ENCODE results near the gene ACAD11. TPM values are rescaled to one million over a fixed set of nuclear protein-coding genes. Genes with fewer than 3 reads are reported as not detected.
A peak's percentile ranks its signal among the peaks of the same experiment; 100 is the strongest.
"Not testable (repeated sequence)": the region's sequence is repeated elsewhere in the genome, so short reads cannot be mapped to it uniquely, and the experiment has no call there.

Gene ACAD11
- total RNA-seq, 1 donor from 2014 or later, result 14.1 TPM

- H3K9me3 Mint-ChIP-seq, result no peaks in the 10 kb centered on the region
- no peak for DNase-seq (ENCODE audit: low spot score)
- H3K36me3 Mint-ChIP-seq (ENCODE audit: low read depth), result peaks cover 9% of the 10 kb centered on the region
- H3K27ac Mint-ChIP-seq, result no peak overlapping the region
- peaks cover 6% of the 10 kb centered on the region for H3K4me1 Mint-ChIP-seq (ENCODE audit: low read depth)
- H3K27me3 Mint-ChIP-seq (ENCODE audit: insufficient read depth), result no peaks in the 10 kb centered on the region
- intact Hi-C loops (cut with micrococcal nuclease), result no loop called here
- no peak overlapping the region for H3K4me3 Mint-ChIP-seq
Measured at GRCh38 chr3:132593241-132593946, 66.2 kb downstream of the ACAD11 start.

- no peaks in the 10 kb centered on the region for H3K9me3 Mint-ChIP-seq
- intact Hi-C loops (cut with micrococcal nuclease), result no loop called here
- no peak overlapping the region for H3K27ac Mint-ChIP-seq
- H3K4me3 Mint-ChIP-seq, result no peak overlapping the region
- no peak for DNase-seq (ENCODE audit: low spot score)
- H3K27me3 Mint-ChIP-seq (ENCODE audit: insufficient read depth), result no peaks in the 10 kb centered on the region
- peaks cover 10% of the 10 kb centered on the region for H3K36me3 Mint-ChIP-seq (ENCODE audit: low read depth)
- H3K4me1 Mint-ChIP-seq (ENCODE audit: low read depth), result peaks cover 4% of the 10 kb centered on the region
Measured at GRCh38 chr3:132592216-132592615, 67.4 kb downstream of the ACAD11 start.

- intact Hi-C loops (cut with micrococcal nuclease), result no loop called here
- H3K27ac Mint-ChIP-seq, result no peak overlapping the region
- H3K36me3 Mint-ChIP-seq (ENCODE audit: low read depth), result peaks cover 6% of the 10 kb centered on the region
- peaks cover 2% of the 10 kb centered on the region for H3K27me3 Mint-ChIP-seq (ENCODE audit: insufficient read depth)
- no peaks in the 10 kb centered on the region for H3K4me1 Mint-ChIP-seq (ENCODE audit: low read depth)
- DNase-seq (ENCODE audit: low spot score), result no peak
- H3K9me3 Mint-ChIP-seq, result no peaks in the 10 kb centered on the region
- no peak overlapping the region for H3K4me3 Mint-ChIP-seq
Measured at GRCh38 chr3:132587401-132587800, 72.2 kb downstream of the ACAD11 start.

GRCh38 chr3:132573797-132574211, 85.8 kb downstream of the ACAD11 start:
- H3K9me3 Mint-ChIP-seq, result no peaks in the 10 kb centered on the region
- H3K27ac Mint-ChIP-seq, result no peak overlapping the region
- H3K27me3 Mint-ChIP-seq (ENCODE audit: insufficient read depth), result no peaks in the 10 kb centered on the region
- no peak for DNase-seq (ENCODE audit: low spot score)
- peaks cover 12% of the 10 kb centered on the region for H3K4me1 Mint-ChIP-seq (ENCODE audit: low read depth)
- no peak overlapping the region for H3K4me3 Mint-ChIP-seq
- peaks cover 27% of the 10 kb centered on the region for H3K36me3 Mint-ChIP-seq (ENCODE audit: low read depth)
- intact Hi-C loops (cut with micrococcal nuclease), result no loop called here

- no peak overlapping the region for H3K4me3 Mint-ChIP-seq
- peak overlapping the region; percentile 86 for H3K27ac Mint-ChIP-seq
- no peaks in the 10 kb centered on the region for H3K9me3 Mint-ChIP-seq
- H3K36me3 Mint-ChIP-seq (ENCODE audit: low read depth), result peaks cover 20% of the 10 kb centered on the region
- H3K4me1 Mint-ChIP-seq (ENCODE audit: low read depth), result peaks cover 19% of the 10 kb centered on the region
- intact Hi-C loops (cut with micrococcal nuclease), result no loop called here
- DNase-seq (ENCODE audit: low spot score), result no peak
- no peaks in the 10 kb centered on the region for H3K27me3 Mint-ChIP-seq (ENCODE audit: insufficient read depth)
Measured at GRCh38 chr3:132570016-132570415, 89.6 kb downstream of the ACAD11 start.

GRCh38 chr3:132569580-132569979, 90.0 kb downstream of the ACAD11 start:
- peak overlapping the region; percentile 86 for H3K27ac Mint-ChIP-seq

GRCh38 chr3:132569153-132569552, 90.5 kb downstream of the ACAD11 start:
- peak overlapping the region; percentile 4 for H3K4me3 Mint-ChIP-seq
- H3K4me1 Mint-ChIP-seq (ENCODE audit: low read depth), result peaks cover 19% of the 10 kb centered on the region
- H3K27me3 Mint-ChIP-seq (ENCODE audit: insufficient read depth), result no peaks in the 10 kb centered on the region
- no peak for DNase-seq (ENCODE audit: low spot score)
- peak overlapping the region; percentile 86 for H3K27ac Mint-ChIP-seq
- no peaks in the 10 kb centered on the region for H3K9me3 Mint-ChIP-seq
- intact Hi-C loops (cut with micrococcal nuclease), result loop anchor here (1.0 kb wide), 3 partner anchors 19 to 33 kb away; no protein-coding TSS in a partner anchor
- H3K36me3 Mint-ChIP-seq (ENCODE audit: low read depth), result peaks cover 20% of the 10 kb centered on the region

More at GRCh38 chr3:132569580-132569979, 90.0 kb downstream of the ACAD11 start:
- intact Hi-C loops (cut with micrococcal nuclease), result loop anchor here (1.0 kb wide), 3 partner anchors 19 to 33 kb away; no protein-coding TSS in a partner anchor
- peaks cover 19% of the 10 kb centered on the region for H3K4me1 Mint-ChIP-seq (ENCODE audit: low read depth)
- peaks cover 20% of the 10 kb centered on the region for H3K36me3 Mint-ChIP-seq (ENCODE audit: low read depth)
- H3K9me3 Mint-ChIP-seq, result no peaks in the 10 kb centered on the region
- no peak for DNase-seq (ENCODE audit: low spot score)
- no peak overlapping the region for H3K4me3 Mint-ChIP-seq
- H3K27me3 Mint-ChIP-seq (ENCODE audit: insufficient read depth), result no peaks in the 10 kb centered on the region

GRCh38 chr3:132568422-132568821, 91.2 kb downstream of the ACAD11 start:
- Mint-ChIP-seq H3K4me3 (no peak overlapping the region), H3K4me1 (ENCODE audit: low read depth) (peaks cover 19% of the 10 kb centered on the region), H3K27ac (peak overlapping the region; percentile 86), H3K27me3 (ENCODE audit: insufficient read depth) (no peaks in the 10 kb centered on the region), H3K9me3 (no peaks in the 10 kb centered on the region), H3K36me3 (ENCODE audit: low read depth) (peaks cover 20% of the 10 kb centered on the region)
- DNase-seq (ENCODE audit: low spot score), result no peak
- intact Hi-C loops (cut with micrococcal nuclease), result no loop called here

- Mint-ChIP-seq H3K4me3 (no peak overlapping the region), H3K27me3 (ENCODE audit: insufficient read depth) (no peaks in the 10 kb centered on the region), H3K27ac (no peak overlapping the region), H3K9me3 (no peaks in the 10 kb centered on the region), H3K4me1 (ENCODE audit: low read depth) (peaks cover 9% of the 10 kb centered on the region), H3K36me3 (ENCODE audit: low read depth) (peaks cover 4% of the 10 kb centered on the region)
- intact Hi-C loops (cut with micrococcal nuclease), result no loop called here
- no peak for DNase-seq (ENCODE audit: low spot score)
Measured at GRCh38 chr3:132564070-132564465, 95.5 kb downstream of the ACAD11 start.

GRCh38 chr3:132563420-132564069, 96.1 kb downstream of the ACAD11 start:
- peaks cover 4% of the 10 kb centered on the region for H3K4me1 Mint-ChIP-seq (ENCODE audit: low read depth)
- no peak overlapping the region for H3K4me3 Mint-ChIP-seq
- peaks cover 4% of the 10 kb centered on the region for H3K36me3 Mint-ChIP-seq (ENCODE audit: low read depth)
- no peaks in the 10 kb centered on the region for H3K27me3 Mint-ChIP-seq (ENCODE audit: insufficient read depth)
- intact Hi-C loops (cut with micrococcal nuclease), result no loop called here
- no peaks in the 10 kb centered on the region for H3K9me3 Mint-ChIP-seq
- H3K27ac Mint-ChIP-seq, result no peak overlapping the region
- no peak for DNase-seq (ENCODE audit: low spot score)

- intact Hi-C loops (cut with micrococcal nuclease), result no loop called here
- peaks cover 7% of the 10 kb centered on the region for H3K36me3 Mint-ChIP-seq (ENCODE audit: low read depth)
- H3K9me3 Mint-ChIP-seq, result no peaks in the 10 kb centered on the region
- DNase-seq (ENCODE audit: low spot score), result no peak
- no peaks in the 10 kb centered on the region for H3K27me3 Mint-ChIP-seq (ENCODE audit: insufficient read depth)
- H3K4me1 Mint-ChIP-seq (ENCODE audit: low read depth), result no peaks in the 10 kb centered on the region
- H3K27ac Mint-ChIP-seq, result no peak overlapping the region
- no peak overlapping the region for H3K4me3 Mint-ChIP-seq
Measured at GRCh38 chr3:132561003-132561402, 98.6 kb downstream of the ACAD11 start.

- H3K9me3 Mint-ChIP-seq, result no peaks in the 10 kb centered on the region
- H3K27me3 Mint-ChIP-seq (ENCODE audit: insufficient read depth), result no peaks in the 10 kb centered on the region
- intact Hi-C loops (cut with micrococcal nuclease), result no loop called here
- H3K36me3 Mint-ChIP-seq (ENCODE audit: low read depth), result peaks cover 8% of the 10 kb centered on the region
- H3K4me3 Mint-ChIP-seq, result no peak overlapping the region
- no peak for DNase-seq (ENCODE audit: low spot score)
- H3K27ac Mint-ChIP-seq, result no peak overlapping the region
- peaks cover 20% of the 10 kb centered on the region for H3K4me1 Mint-ChIP-seq (ENCODE audit: low read depth)
Measured at GRCh38 chr3:132556508-132557159, 103.0 kb downstream of the ACAD11 start.

- DNase-seq (ENCODE audit: low spot score); H3K9me3 Mint-ChIP-seq; intact Hi-C loops (cut with micrococcal nuclease); H3K36me3 Mint-ChIP-seq (ENCODE audit: low read depth); H3K4me3 Mint-ChIP-seq; H3K27me3 Mint-ChIP-seq (ENCODE audit: insufficient read depth): not testable (repeated sequence)
- H3K27ac Mint-ChIP-seq, result peak overlapping the region; percentile 8
- peaks cover 26% of the 10 kb centered on the region for H3K4me1 Mint-ChIP-seq (ENCODE audit: low read depth)
Measured at GRCh38 chr3:132556036-132556386, 103.6 kb downstream of the ACAD11 start.

All from activated T-helper 1 cell treated with anti-CD3 and anti-CD28 coated beads, Interleukin-12 subunit alpha, Interleukin-12 subunit beta, Interleukin-2, Interleukin-4 antibody, amounts not matched to agents 30 ng/mL and 10 ng/mL and 1 ng/mL, durations not matched to agents 14 hours and 24 hours and 36 hours (primary cell).